Testis (tissue), 3 donors: ENCODE data around the gene ATP10B. TPM values are rescaled to one million over a fixed set of nuclear protein-coding genes. Genes with fewer than 3 reads are reported as not detected.

Experiments
- DNase-seq: peaks from one replicate; pipeline ENCODE4 v3.0.0-alpha.2; 2019
- H3K27ac ChIP-seq, 2 donors: fragments of 200-600 bp; sonication (generic); one replicate each; pipeline ENCODE4 v1.5.1; 2019
- H3K27me3 ChIP-seq: fragments of 200-600 bp; sonication (generic); one replicate; pipeline ENCODE4 v1.5.1; 2019
- H3K36me3 ChIP-seq: fragments of 200-600 bp; sonication (generic); one replicate; pipeline ENCODE4 v1.5.1; 2017; ENCODE audit warnings: low read depth; ENCODE audit errors: missing control alignments
- H3K4me1 ChIP-seq: fragments of 200-600 bp; sonication (generic); one replicate; pipeline ENCODE4 v1.5.1; 2019
- H3K4me3 ChIP-seq, 2 donors: fragments of 200-600 bp; sonication (generic); one replicate each; pipeline ENCODE4 v1.5.1; 2017 to 2019
- H3K9me3 ChIP-seq: fragments of 200-600 bp; sonication (generic); one replicate; pipeline ENCODE4 v1.5.1; 2017
- POLR2A ChIP-seq: fragments of 450-650 bp; IDR thresholded peaks from one replicate; pipeline ENCODE4 v1.6.1; 2017; ENCODE audit warnings: antibody characterized with exemption, mild to moderate bottlenecking, moderate library complexity
- WGBS, 2 donors: methylation state at CpG; one replicate each; pipeline ENCODE4 v1.1.5; 2018; 5-methylcytosine and 5-hydroxymethylcytosine counted together
- intact Hi-C: fragments of 100-400 bp; cut with DNase I; formaldehyde crosslinking; loops from one replicate; pipeline ENCODE4 v1.15.1; 2023; ENCODE audit warnings: low total_unique reads
- polyA plus RNA-seq: library from polyadenylated mRNA; stranded (reverse); fragments of 350-450 nt; fragmentation: Illumina TruSeq; extraction: RNeasy Lipid Tissue Mini Kit (QIAGEN cat#74804); gene quantifications from one replicate; pipeline ENCODE4 v1.2.3, GENCODE V29; 2014; ENCODE audit warnings: low read depth, low replicate concordance; ENCODE audit not compliant: insufficient read depth
- total RNA-seq, 2 donors: library from RNA; depleted of rRNA; stranded (reverse); fragments of >200 nt; gene quantifications; one replicate each; pipeline ENCODE4 v1.2.3, GENCODE V29; 2016
- TF ChIP-seq, protein P1 (sequence below), 3 experiments: fragments of 450-650 bp in 2 of 3; fragments of 200-600 bp in 1 of 3; sonication (generic) in 1 of 3; IDR thresholded peaks; one replicate each; pipeline ENCODE4 v1.5.1; 2016 to 2019; ENCODE audit warnings: antibody characterized with exemption in 3 of 3, mild to moderate bottlenecking in 2 of 3, moderate library complexity in 1 of 3

ATP10B gene
- total and polyA plus RNA-seq, 3 donors from 2014 or later = 0.63 to 2.0 (median 1.9) TPM

DNA sequence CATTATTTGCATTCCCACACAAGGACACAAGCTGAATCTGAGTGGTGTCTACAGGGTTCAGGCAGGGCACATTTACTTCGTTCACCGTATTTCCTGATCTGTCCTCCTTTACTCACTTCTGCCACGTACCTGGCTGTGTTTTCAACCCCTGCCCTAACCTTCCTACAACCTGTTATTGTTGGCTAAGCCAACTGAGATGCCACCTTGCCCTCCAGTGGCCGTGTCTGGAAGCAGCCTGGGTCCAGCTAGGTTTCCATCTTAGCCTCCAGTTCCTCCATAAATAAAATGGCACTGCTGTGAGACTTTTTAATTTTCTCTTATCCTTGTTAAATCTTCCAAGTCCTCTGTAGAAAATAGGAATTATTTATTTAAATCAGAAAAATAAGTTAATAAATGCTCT is 64.8 kb downstream of the ATP10B start:
- no peaks in the 10 kb centered on the region for H3K4me1 ChIP-seq
- 75 to 79% methylated on average over 4 of the region's 4 CpGs for whole genome bisulfite sequencing, 2 donors
- intact Hi-C loops = no loop called here
- H3K27me3 ChIP-seq = no peaks in the 10 kb centered on the region
- no peaks in the 10 kb centered on the region for H3K9me3 ChIP-seq
- TF ChIP-seq, protein P1, sequence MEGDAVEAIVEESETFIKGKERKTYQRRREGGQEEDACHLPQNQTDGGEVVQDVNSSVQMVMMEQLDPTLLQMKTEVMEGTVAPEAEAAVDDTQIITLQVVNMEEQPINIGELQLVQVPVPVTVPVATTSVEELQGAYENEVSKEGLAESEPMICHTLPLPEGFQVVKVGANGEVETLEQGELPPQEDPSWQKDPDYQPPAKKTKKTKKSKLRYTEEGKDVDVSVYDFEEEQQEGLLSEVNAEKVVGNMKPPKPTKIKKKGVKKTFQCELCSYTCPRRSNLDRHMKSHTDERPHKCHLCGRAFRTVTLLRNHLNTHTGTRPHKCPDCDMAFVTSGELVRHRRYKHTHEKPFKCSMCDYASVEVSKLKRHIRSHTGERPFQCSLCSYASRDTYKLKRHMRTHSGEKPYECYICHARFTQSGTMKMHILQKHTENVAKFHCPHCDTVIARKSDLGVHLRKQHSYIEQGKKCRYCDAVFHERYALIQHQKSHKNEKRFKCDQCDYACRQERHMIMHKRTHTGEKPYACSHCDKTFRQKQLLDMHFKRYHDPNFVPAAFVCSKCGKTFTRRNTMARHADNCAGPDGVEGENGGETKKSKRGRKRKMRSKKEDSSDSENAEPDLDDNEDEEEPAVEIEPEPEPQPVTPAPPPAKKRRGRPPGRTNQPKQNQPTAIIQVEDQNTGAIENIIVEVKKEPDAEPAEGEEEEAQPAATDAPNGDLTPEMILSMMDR (IDR thresholded peaks at IDR 0.05) = peak; percentile 19 to 34 (median 22)
- no peak for TF ChIP-seq POLR2A
- DNase-seq = peak; percentile 35
- H3K36me3 ChIP-seq = no peaks in the 10 kb centered on the region
- H3K27ac ChIP-seq = no peak overlapping the region
- no peak overlapping the region for H3K4me3 ChIP-seq

DNA sequence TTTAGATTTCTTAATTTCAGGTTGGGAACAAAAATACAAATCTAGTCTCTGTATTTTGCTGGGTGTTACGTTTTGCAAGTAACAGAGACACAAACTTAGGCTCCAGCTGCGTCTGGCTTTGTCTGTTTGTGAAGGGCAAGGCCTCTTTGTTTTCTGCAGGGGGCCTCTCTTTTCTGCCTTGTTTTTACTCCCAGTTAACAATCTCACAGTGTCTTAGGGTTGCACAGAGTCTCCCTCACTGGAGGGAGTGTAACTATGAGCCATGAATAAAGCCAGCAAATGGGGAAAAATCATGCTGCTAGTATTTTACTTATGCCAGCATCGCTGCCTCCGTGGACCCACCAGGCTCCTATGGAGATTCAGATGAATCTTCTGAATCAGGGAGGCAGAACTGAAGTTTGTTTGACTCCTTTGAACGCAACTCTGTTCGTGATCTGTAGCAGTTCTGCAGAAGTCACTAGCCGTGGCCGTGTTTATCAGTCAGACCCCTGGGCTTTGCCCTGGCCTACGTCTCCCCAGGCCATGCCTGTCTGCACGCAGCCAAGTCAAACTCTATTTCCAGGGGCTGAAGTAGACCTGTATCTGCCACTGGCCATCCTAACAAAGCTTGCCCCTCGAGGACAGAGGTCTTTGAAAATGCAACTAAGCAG is 77.2 kb downstream of the ATP10B start:
- Histone ChIP-seq H3K4me3 (no peak overlapping the region), H3K27me3 (no peaks in the 10 kb centered on the region), H3K27ac (no peak overlapping the region), H3K9me3 (no peaks in the 10 kb centered on the region), H3K36me3 (no peaks in the 10 kb centered on the region), H3K4me1 (no peaks in the 10 kb centered on the region)
- intact Hi-C loops = no loop called here
- 65 to 67% methylated on average over 11 of the region's 11 CpGs for WGBS, 2 donors
- TF ChIP-seq, protein P1 (IDR thresholded peaks at IDR 0.05) = no peak
- TF ChIP-seq POLR2A = no peak
- no peak for DNase-seq

DNA sequence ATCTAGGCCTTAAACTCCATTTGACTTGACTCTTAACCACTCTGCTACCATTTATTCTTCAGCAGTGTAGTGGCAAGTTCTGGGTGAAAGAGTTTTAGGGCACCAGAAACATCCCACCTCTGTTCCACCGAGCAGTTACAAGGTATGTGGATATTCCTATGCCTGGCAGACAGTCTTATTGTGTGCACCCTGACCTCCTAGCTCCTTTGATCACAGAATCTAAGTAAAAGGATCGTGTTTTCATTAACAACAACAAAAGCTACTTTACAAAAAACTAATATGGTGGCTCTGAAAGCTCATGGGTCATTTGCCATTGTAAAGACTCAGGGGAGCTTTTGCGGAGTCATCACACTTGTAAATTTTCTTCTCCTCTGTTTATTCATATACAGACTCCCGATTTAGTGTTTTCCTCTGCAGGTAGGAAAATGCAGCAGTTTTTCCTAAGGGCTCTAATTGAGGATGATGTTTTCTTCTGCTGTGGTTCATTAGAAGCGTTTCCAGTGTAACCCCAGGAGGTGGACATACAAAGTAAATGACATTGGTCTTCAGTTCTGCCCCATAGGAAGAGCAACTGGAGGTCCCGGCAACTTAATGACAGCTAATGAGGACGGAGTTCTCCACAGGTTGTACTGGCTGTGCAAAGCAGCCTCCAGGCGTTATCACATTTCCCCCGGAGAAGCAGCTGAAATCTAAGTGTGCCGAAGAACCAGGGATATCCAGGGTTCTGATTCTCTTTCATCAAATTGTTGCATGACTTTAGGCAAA is 78.2 kb downstream of the ATP10B start:
- TF ChIP-seq, protein P1 (IDR thresholded peaks at IDR 0.05) = no peak
- intact Hi-C loops = no loop called here
- Histone ChIP-seq H3K27ac (no peak overlapping the region), H3K36me3 (no peaks in the 10 kb centered on the region), H3K27me3 (no peaks in the 10 kb centered on the region), H3K9me3 (no peaks in the 10 kb centered on the region), H3K4me1 (no peaks in the 10 kb centered on the region), H3K4me3 (no peak overlapping the region)
- WGBS, 2 donors = 75 to 82% methylated on average over 10 of the region's 10 CpGs
- DNase-seq = no peak

DNA sequence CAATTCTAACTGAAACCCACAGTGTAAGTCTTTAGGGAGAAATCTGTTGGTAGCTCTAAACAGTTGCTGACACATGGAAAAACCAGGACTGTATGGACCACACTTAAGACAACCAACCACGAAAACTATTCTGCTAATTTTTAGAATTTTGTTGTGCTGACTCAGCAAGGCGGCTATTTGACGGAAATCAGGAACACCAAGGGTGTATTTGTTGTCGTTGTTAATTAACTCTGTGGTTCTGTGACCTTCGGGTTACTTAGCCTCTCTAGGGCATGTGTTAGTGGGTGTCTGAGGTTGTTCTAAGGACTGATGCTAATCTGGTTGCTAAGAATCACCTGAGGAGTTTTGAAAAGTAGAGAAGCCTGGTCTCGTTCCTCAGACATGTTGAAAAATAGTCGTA is 79.2 kb downstream of the ATP10B start:
- Histone ChIP-seq H3K27ac (no peak overlapping the region), H3K4me1 (no peaks in the 10 kb centered on the region), H3K36me3 (no peaks in the 10 kb centered on the region), H3K27me3 (no peaks in the 10 kb centered on the region), H3K9me3 (no peaks in the 10 kb centered on the region), H3K4me3 (no peak overlapping the region)
- DNase-seq = no peak
- intact Hi-C loops = no loop called here
- no peak for TF ChIP-seq POLR2A
- TF ChIP-seq, protein P1 (IDR thresholded peaks at IDR 0.05) = no peak
- WGBS, 2 donors = 78 to 86% methylated on average over 7 of the region's 7 CpGs
